GM10248 (cell line): ENCODE data around the gene DHX16.

Experiments
- CTCF ChIA-PET: fragments of 300-600 bp; sonication (Branson Sonifier 250); formaldehyde crosslinking; extraction: SDS; loops from one replicate; lab custom pipeline; 2021; ENCODE audit warnings: antibody characterized with exemption; lab: Yijun Ruan, JAX
- POLR2A ChIA-PET: fragments of 350-650 bp; sonication (Branson Sonifier 250); formaldehyde crosslinking; extraction: SDS; loops from one replicate; lab custom pipeline; 2020; ENCODE audit warnings: antibody characterized with exemption; lab: Yijun Ruan, JAX
- DNase-seq: peaks from one replicate; pipeline ENCODE4 v3.0.0; 2012; ENCODE audit errors: extremely low spot score
- CTCF ChIP-seq: IDR thresholded peaks from 2 replicates; pipeline ENCODE4 v1.5.1; 2012; ENCODE audit warnings: mild to moderate bottlenecking, low read depth; ENCODE audit errors: extremely low read depth, missing control alignments, control extremely low read depth

DHX16 gene

GRCh38 chr6:30614044-30614842 lies 58.6 kb downstream of the DHX16 start:
- ChIA-PET CTCF (interaction anchor here (0.8 to 4.5 kb wide), 11 partner anchors 15 to 132 kb away, joined by 3 to 56 read pairs (median 6); no protein-coding TSS in a partner anchor), POLR2A (interaction anchor here (0.6 to 4.8 kb wide), 45 partner anchors 9 to 1991 kb away, joined by 3 to 72 read pairs (median 6); partner anchors contain the start of genes ABCF1, C6orf136, DHX16 and GNL1)
- TF ChIP-seq CTCF = no peak
- DNase-seq = no peak

DNA sequence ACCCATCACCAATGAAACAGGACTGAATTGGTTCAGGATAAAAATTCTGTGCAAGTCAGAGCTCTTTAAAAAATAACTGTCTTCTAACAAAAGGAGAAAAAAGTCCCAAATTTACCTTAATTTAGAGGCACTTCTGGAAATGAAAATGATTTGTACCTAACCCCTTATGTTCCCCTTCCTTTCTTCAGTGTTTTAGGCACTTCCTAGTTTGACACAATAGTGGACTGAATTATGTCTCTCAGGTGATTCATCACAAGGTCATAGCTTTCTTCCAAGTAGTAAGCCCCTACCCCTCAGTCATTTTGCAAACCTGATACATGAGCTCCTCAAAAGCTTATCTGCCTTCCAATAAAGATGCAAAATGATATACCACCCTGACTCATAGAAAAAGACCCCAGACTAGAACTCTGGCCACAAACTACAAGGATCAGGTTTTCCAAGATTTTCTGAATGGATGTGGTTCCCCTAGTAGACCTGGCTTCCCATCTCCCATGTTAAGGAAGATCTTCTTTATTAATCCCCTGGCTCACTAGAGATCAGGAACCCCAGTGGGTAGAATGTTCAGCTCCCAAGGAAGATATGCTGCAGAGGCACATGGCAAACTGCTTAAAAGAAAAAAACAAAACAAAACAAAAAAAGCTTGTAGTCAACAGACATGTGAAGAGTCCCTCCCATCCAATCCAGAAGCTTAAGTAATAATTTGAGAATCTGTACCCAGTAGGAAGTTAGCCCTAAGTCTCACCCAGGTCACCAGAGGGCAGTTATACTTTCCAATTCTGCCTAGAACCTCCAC lies 59.4 kb downstream of the DHX16 start:
- ChIA-PET CTCF (interaction anchor here (0.7 to 4.5 kb wide), 13 partner anchors 9 to 131 kb away, joined by 3 to 56 read pairs (median 6); partner anchors contain the start of gene ATAT1), POLR2A (interaction anchor here (0.6 to 4.8 kb wide), 17 partner anchors 8 to 190 kb away, joined by 3 to 72 read pairs (median 4); partner anchors contain the start of genes ABCF1, DHX16, GNL1 and MDC1)
- no peak for TF ChIP-seq CTCF
- DNase-seq = no peak

- CTCF ChIA-PET = interaction anchor here (0.8 to 4.5 kb wide), 13 partner anchors 9 to 131 kb away, joined by 3 to 56 read pairs (median 6); partner anchors contain the start of gene ATAT1
- DNase-seq = no peak
- TF ChIP-seq CTCF = no peak
- POLR2A ChIA-PET = interaction anchor here (0.6 to 4.8 kb wide), 14 partner anchors 8 to 144 kb away, joined by 3 to 72 read pairs (median 5); partner anchors contain the start of genes ABCF1, DHX16, GNL1 and MDC1
Observed at GRCh38 chr6:30612687-30613248, 60.0 kb downstream of the DHX16 start.

DNA sequence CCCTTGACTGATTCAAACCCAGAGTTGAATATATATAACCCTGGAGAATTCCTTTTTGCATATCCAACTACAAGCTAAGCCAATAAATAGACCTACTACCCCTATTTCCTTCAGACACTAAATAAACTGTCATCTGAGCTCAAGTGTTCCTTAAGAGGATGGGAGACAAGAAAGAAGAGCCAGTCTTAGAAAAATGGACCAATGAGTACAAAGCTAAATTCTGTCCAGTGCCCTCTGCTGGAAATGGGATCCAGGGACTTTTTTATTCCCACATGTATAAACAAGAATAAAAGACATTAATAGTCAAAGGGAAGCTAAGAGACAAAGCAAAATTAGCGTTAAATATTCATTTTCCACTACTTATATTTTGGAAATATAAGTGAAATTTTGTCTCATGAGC lies 60.6 kb downstream of the DHX16 start:
- DNase-seq = no peak
- POLR2A ChIA-PET = interaction anchor here (1.2 to 4.8 kb wide), 8 partner anchors 13 to 119 kb away, joined by 3 to 72 read pairs (median 8); partner anchors contain the start of genes ABCF1, GNL1, MDC1 and PRR3
- no peak for TF ChIP-seq CTCF
- CTCF ChIA-PET = interaction anchor here (0.9 to 4.5 kb wide), 10 partner anchors 8 to 125 kb away, joined by 3 to 56 read pairs (median 6); partner anchors contain the start of gene ATAT1

- no peak for TF ChIP-seq CTCF
- ChIA-PET POLR2A (interaction anchor here (1.2 to 4.8 kb wide), 2 partner anchors 13 to 67 kb away, joined by 3 to 72 read pairs; no protein-coding TSS in a partner anchor), CTCF (interaction anchor here (1.2 to 4.5 kb wide), 4 partner anchors 8 to 70 kb away, joined by 5 to 56 read pairs (median 10); no protein-coding TSS in a partner anchor)
- DNase-seq = no peak
Observed at GRCh38 chr6:30611856-30612194, 61.0 kb downstream of the DHX16 start.
